HPDE6-E6E7 (cell line): Measurements from ENCODE around the gene MSI2.

ENCODE experiments used
- DNase-seq: peaks from one replicate; pipeline ENCODE4 v3.0.0; 2011; ENCODE audit warnings: missing footprints; ENCODE audit errors: extremely low spot score

Gene MSI2

DNA sequence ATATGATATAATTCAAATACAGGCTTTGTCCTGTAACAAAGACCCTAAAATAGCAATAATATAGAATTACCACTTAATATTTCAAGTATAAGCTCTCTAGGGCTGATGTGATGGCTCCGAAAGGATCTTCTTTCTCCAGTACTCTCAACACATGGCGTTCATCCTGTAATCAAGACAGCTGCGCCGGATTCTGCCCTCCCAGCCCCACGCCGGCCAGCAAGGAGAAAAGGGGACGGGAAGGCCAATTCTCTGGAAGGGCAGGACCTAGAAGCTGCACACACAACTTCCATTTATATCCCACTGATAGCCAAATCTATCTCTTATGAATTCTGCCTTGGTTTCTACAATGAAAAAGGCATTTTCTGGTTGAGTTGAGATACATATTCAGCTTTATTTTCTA, 456.8 kb downstream of the MSI2 start:
- no peak for DNase-seq

DNA sequence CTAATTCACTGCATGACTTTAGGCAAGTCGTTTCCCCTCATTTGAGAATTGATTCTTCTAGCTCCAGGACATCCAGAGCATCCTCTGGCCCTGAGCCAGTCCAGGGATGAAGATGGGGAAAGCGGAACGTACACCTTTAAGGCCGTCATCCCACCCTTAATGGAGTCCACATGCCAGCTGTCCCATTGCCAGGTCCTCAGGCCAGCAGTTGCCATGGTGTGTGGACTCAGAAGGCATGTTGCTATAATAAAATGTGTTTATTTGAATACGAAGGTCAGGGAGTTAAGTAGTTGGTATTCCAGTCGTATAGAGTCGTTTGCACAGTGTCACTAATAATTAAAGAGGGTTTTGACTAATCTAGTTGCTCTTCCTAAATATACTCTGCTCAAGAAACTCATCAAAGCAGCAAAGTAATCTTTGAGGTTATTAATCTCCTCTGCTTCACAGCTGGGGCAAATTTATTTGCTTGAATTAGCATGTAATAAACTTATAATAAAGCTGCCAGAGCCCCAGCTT, 458.4 kb downstream of the MSI2 start:
- no peak for DNase-seq

DNA sequence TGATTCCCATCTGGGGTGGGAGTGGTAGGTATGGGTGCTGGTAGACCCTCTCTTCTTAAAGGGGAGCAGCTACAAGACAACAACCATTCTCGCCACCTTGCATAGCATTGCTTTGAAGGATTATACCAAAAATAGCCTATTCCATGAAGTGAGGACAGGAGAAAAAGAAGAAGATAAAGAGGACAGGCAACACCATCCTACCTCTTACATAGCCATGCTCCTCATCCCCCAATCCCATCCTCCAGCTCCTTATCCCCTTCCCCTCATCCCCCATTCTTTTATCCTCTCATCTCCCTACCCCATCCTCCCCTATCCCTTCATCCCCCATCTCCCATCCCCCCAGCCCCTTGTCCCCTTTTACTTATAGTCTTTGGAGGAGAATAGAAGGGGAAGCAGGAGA, 459.7 kb downstream of the MSI2 start:
- DNase-seq, result no peak

DNA sequence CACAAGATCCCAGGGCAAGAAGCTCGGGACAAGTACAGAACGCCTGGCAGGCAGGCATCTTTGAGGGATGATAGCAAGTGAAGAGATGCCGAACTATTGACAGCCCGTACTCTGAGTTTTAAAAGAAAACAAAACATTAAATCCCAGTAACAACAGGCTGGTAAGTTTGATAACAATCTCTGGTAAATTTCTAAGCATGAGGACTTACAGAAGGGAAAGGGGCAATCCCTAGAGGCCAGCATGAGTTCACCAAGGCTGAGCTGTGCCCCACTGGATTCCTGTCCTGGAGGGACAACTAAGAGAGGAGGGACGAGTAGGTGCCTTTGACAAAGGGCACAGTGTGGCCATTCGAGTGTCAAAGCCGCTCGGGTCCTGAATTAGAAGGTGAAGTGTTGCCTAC, 462.6 kb downstream of the MSI2 start:
- no peak for DNase-seq

DNA sequence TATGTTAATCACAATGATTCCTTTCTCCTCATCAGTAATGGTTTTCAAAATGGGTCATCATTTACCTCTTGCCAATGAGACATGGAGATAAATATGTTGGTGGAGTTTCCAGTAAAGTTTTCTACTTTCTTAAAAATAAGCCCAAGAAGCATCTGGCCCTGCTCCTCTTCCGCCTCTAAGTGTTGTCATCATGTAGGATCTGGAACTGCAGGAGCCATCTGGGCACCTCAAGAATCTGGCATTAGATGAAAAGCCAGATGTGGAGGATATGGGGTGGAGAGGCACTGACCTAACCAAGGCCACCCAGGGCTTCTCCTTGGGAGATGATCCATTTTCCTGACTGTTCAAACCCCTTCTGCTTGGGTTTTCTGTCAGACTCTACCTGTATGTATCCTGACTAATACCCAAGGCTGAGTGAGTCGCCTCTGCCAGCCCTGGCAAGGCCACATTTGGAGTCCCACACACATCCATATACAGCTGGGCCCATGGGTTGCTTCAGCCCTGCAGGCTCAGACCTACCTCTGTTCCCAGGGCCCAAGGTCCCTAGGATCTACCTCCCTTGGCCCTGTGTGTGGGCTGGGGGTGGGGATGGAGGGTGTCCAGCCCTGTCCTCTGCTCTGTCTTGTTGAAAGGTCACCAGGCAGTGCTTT, 464.2 kb downstream of the MSI2 start:
- no peak for DNase-seq

DNA sequence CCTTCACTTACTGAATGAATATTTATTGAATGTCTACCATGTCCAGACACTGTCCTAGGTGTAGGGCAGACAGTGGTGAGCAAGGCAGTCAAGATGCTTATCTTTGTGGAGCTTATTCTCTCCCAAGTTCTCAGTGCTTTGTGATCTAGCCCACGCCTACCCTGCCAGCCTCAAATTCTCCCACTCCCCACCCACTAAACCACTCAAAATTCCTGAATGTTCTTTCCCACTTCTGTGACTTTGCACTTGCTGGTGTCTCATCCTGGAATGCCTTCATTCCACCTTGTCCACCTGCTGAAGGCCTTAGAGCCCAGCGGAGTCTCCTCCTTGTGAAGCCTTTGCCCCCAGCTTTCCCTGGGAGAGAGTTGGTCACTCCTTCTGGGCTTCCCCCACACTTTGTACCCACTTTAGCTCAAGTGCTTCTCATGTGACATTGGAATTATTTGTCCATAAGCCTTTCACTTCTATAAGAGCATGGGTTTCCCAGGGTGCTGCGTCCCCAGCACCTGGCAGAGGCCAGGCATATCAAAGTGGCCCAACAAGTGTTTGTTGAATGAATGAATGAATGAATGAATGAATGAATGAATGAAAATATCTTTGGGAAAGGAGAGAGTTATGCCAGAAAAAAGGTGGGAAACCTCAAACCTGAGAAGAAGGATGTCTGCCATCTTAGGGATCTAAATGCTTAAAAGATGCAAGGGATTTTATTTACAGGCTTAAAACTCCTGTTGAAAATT, 465.8 kb downstream of the MSI2 start:
- DNase-seq, result no peak

DNA sequence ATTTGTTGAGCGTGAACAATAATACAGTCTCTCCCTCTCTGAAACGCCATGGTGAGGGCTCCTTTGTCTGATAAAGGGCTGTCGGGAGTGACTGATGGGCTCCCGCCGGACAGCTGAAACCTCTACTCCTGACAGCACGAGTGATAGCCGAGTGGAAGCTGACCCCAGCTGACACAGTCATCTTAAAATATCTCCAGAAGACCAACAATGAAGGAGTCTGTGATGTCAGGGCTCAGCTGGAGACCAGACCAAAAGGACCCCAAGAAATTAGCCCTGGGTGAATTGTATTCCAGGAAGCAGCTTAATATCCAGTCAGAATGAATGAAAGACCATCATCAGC, 466.4 kb downstream of the MSI2 start:
- DNase-seq, result no peak

DNA sequence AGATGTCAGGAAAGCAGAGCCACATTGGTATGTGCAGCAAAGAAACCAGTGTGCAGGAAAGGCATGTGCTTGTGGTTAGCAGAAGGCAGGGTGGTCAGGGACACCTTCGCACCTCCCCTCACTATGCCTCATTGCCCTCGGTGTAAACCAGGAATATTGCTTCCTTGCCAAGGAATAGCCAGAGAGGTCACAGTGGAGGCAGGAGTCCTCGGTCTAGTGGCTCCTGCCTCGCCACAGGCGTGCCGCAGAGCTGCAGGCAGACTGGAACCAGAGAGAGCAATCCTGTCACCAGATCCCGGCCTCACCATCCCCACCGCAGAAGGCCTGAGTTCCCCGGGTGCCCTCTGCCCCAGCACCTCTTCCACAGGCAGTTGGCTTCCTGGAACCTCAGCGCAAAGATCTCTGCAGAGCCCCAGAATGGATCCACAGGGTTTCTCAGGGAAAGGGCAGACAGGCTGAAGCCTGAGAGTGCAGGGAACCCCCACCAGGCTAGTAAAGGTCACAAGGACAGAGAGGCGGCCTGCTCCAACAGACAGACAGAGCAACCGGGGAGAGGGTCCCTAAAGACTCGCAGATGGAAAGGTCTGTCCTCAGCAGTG, 467.2 kb downstream of the MSI2 start:
- no peak for DNase-seq

DNA sequence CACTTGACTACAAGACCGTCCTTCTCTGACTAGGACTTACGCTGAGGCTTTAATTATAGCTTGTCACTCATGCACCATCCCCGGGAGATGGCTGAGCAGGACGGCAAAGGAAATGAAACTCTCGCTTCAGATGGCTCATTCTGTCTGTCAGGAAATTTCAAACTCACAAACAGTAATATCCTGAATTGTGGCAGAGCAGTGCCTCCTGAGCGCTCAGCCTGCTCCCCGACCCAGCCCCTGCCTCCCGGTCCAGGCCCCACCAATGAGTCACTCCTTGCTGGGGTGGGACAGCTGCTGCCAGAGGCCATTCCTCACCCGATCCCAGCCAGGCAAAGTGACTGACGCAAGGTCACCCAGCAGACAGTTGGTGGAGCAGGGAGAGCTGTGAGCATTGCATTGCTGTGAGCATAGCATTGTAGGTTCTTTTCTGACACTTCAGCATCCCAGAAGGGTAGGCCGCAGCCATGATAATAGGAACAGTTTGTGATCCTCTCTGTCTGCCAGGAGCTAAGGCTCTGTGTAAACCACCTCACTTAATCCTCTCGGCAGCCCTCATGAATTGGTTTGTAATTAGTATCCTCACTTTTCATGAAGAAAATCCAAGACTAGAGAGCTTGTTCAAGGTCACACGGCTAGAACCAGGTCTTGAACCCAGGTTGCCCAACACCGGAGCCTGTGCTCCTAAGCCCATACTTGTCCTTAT, 467.9 kb downstream of the MSI2 start:
- no peak for DNase-seq

DNA sequence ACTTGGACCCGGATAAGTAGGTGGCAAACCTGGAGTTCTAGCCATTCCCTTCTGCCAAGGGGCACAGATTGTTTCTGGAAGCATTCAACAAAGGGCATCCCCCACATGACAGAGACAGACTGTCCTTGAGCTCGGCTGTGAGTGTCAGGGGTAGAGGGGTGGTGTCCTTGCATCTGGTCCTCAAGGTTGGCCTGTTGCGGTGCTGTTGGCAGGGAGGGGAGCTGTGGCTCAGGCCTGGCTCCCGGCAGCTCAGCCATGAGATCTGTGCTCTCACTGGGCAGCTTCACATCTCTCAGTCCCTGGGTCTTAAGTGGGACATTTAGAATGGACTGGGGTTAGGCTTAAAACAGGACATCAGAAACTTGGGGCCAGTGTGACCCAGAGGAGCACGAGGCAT, 468.4 kb downstream of the MSI2 start:
- DNase-seq, result no peak

DNA sequence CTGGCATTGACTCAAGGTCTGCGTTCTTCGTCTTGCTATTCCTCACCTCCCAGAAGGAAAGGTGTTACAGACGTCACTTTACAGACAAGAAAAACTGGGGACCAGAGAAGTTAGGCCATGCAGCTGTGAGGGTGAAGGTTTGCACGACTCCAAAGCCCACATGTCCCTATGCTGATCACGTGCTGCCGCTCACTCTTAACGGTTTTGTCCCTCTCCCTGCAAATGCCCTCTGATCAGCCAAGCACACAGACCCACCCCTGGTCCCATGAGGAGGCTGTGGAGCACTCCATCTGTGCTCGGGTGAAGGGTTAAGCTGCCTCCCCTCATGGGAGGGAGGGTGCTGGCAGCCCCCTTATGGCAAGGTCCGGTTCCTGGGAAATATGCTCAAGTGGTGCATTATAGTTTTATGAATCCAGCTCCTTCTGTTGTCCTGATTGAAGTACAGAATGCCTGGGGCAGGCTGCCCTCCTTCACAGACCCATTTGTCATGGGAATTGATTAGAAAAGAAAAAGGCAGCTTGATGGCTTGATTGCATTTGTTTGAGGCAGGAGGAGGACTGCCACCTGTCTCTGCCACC, 470.0 kb downstream of the MSI2 start:
- no peak for DNase-seq

DNA sequence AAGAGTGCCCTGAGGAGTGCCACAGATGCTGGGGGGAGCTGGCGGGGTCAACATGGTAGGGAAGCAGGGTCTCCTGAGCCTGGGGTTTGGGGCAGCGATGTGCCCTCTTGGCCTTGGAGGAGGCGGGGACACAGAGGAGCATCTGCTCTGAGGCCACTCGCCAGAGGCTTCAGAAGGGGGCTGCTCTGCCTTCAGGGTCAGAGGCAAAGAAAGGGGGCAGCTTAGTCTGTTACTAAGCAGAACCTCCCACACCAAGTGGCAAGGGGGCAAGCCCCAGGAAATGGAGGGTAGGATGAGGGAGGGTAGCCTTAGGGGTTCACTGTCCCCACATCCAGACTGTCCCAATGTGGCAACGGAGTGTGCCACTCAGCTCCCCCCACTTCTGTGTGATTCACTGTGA, 470.5 kb downstream of the MSI2 start:
- DNase-seq, result no peak

DNA sequence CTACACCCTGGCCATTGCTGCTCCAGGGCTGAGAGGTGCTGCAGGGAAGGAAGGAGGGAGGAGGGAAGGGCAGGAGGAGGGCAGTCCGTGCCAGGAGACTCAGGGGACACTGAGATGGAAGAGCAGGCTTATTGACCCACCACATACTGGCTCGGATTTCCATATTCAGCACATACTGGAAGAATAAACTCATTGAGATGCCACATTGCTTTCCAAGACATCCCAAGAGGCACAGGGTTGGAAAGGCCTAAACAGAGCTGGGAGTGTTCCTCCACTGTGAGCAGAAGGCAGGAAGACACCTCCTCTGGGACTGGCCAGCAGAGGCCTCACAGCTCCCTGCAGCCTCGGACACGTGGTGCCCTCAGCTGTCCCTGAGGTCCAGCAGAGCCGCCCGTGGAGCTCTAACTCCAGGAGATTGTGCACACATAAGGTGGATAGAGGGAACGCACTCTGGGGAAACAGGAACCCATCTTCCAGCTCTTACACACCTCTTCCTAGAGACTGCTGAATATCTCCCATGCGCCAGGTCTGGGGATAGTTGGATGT, 471.4 kb downstream of the MSI2 start:
- DNase-seq, result no peak

DNA sequence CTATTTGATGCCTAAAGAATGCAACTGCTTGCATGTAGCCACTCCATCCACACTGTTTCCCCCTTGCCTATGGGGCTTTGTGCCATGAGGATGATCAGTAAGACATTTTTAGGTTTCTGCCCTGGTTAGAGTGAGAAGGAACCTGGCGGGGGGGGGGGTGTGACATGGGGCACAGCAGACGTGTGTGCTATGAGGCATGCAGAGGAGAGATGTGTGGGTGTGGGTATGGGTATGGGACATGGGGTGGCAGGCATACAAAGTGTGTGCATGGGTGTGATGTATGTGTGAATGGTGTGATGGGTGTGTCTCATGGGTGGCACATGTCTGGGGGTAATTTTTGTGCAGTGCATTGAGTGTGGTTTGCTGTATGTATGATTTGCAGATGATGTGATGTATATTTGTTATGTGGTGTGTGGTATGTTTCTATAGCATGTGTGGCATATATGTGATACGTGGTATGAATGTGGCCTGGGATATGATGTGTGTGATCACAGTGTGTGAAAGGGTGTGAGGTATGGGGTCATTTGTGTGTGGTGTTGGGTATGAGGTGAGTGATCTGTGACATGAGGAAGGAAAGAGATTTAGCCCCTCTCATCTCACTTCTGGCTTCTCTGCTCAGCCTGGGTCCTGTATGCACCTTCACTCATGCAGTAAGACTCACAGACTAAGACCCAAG, 473.8 kb downstream of the MSI2 start:
- DNase-seq, result no peak

DNA sequence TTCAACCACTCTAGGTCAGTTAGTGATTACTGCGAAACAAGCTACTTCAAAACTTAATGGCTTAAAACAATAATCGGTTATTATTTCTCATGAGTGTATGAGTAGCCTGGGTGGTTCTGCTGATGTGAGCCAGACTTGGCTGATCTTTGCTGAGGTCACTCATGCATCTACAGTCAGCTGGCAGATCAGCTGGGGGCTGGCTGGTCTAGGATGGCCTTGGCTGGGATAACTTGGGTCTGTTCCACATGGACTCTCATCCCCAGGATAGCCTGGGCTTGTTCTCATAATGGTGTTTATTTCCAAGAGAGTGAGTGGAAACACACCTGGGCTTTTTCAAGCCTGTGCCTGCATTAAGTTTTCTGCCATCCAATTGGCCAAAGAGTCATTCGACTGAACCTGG, 475.7 kb downstream of the MSI2 start:
- DNase-seq, result no peak

DNA sequence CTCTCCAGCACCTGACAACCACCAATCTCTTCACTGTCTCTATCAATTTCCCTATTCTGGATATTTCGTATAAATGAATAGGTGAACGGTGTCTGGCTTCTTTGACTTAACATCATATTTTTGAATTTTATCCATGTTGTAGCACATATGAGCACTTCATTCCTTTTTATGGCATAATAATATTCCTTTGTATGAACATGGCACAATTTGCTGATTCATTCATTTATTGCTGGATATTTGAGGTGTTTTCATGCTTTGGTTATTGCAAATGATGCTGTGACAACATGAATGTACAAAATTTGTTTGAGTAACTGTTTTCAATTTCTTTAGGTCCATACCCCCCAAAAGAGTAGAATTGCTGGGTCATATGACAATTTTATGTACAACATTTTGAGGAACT, 476.8 kb downstream of the MSI2 start:
- DNase-seq, result no peak
